HG03442 (cell line): ENCODE measurements around the gene ALDOC.
"Not testable (repeated sequence)": the region's sequence is repeated elsewhere in the genome, so short reads cannot be mapped to it uniquely, and the experiment has no call there.

Experiments
- ATAC-seq: cut with Tn5 transposase; IDR thresholded peaks from one replicate; pipeline ENCODE4 v1.9.1; 2021; ENCODE audit warnings: mild to moderate bottlenecking, moderate library complexity; ENCODE audit not compliant: unreplicated experiment

Gene ALDOC

GRCh38 chr17:28576758-28577465 lies at the start of gene ALDOC:
TSS of gene ALDOC (minus strand) at chr17:28576895. CDS start at chr17:28575532, 1,363 bp downstream.
- peak; percentile 80 for ATAC-seq

GRCh38 chr17:28624148-28624547 lies 47.5 kb upstream of the ALDOC start:
- no peak for ATAC-seq

DNA sequence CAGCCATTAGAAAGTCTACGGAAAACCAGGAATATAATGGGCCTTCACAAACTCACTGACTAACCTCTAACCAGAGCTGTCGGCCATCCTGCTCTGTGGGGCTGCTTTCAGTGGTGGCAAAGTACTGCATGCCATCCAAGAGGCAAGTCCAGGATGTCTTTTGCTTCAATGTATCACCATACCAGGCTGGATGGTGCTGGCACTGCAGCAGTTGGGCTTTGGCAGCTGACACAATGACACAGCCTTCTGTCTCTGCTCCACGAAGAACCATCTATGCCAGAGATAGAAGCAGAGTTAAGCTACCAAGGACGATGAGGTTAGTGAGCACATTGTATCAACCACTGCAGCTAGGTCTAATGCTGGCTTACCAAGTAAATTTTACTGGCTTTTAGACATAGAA lies 47.0 kb upstream of the ALDOC start:
- ATAC-seq: no peak

DNA sequence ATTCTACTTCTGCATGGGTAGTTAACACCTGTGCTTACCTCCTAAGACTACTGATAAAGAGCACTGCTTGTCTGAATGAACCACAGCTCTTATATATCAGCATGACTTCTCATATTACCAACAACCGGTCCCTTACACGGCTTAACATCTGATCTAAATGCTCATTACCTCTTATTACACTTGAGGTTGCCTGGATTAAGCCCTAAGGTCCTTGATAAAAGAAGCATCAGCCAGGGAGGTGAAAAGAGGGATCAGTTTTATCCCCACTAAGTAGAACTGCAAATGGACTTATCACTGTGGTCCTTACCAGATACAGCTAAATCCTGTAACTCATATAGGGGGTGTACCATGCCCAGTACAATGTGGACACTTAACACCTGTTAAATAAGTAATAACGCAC lies 45.5 kb upstream of the ALDOC start:
- no peak for ATAC-seq

- no peak for ATAC-seq
Observed at GRCh38 chr17:28620010-28620409, 43.3 kb upstream of the ALDOC start.

GRCh38 chr17:28618464-28618863 lies 41.8 kb upstream of the ALDOC start:
- ATAC-seq: no peak

- ATAC-seq: no peak
Observed at GRCh38 chr17:28616281-28616680, 39.6 kb upstream of the ALDOC start.

- ATAC-seq: no peak
Observed at GRCh38 chr17:28615260-28615940, 38.7 kb upstream of the ALDOC start.

- ATAC-seq: no peak
Observed at GRCh38 chr17:28613931-28614381, 37.3 kb upstream of the ALDOC start, which contains the start of gene RSKR. TSS of gene RSKR (minus strand) at chr17:28614185. CDS start at chr17:28614161, 24 bp downstream.

- no peak for ATAC-seq
Observed at GRCh38 chr17:28612936-28613872, 36.5 kb upstream of the ALDOC start.

DNA sequence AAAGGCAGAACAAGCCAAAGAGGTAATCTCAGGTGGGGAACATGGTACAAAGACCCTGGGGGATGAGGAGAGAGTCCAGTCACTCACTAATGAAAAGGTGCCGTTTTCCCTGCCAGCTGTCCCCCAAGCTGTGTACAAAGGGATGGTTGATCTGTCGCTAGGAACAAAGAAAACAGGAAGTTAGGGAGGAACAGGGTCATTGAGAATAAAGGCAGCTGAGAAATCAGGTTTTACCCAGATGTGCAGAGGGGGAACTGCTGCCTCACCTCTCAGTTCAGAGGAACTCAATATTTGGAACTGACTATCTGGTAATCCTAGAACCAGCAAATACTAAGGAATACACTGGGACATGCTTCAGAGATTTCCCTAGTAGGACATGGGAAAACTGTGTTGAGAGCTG lies 35.8 kb upstream of the ALDOC start:
- no peak for ATAC-seq

DNA sequence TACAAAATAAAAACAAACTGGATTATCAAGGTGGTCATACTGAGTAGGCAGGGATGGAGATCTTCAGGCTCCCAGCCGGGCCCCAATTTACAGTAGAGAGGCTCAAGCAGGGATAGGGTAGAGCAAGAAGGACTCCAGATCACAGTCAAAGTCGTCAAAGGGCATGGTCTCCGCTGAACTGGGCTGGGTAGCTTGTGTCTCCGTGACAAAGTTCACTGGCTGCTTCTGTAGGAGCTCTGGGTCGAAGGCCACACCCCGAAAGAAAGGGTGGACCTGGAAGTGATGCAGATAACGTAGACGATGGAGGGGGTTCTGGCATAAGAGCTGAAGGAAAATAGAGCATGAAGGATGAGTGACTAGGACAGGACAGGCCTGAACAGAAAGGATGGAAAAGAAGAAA lies 33.7 kb upstream of the ALDOC start:
- no peak for ATAC-seq

- ATAC-seq: not testable (repeated sequence)
Observed at GRCh38 chr17:28604031-28604430, 27.3 kb upstream of the ALDOC start.

GRCh38 chr17:28599311-28600184 lies 22.9 kb upstream of the ALDOC start:
- ATAC-seq: peak; percentile 52

GRCh38 chr17:28598799-28599310 lies 22.2 kb upstream of the ALDOC start, which contains the start of gene SPAG5:
TSS of gene SPAG5 (minus strand) at chr17:28599025. CDS start at chr17:28598946, 79 bp downstream.
- peak; percentile 77 for ATAC-seq

DNA sequence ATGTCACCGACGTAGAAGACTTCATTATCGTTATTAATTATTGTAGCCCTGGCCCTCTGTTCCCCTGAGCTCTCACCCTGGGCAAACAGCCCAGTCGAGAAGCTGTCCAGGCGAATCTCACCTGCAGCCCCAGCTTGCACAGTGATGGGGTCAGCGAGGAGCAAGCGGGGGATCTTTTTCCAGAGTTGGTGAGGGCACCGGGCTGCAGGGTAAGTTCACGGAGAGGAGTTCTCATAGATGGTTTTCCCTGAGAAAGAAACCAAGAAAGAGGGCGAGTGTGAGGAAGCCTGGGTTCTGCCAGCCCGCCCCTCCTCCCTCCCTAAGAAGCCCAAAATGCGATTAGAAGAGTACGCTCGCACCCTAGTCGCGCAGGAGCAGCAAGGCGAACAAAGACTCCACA lies 21.7 kb upstream of the ALDOC start:
- ATAC-seq: no peak

DNA sequence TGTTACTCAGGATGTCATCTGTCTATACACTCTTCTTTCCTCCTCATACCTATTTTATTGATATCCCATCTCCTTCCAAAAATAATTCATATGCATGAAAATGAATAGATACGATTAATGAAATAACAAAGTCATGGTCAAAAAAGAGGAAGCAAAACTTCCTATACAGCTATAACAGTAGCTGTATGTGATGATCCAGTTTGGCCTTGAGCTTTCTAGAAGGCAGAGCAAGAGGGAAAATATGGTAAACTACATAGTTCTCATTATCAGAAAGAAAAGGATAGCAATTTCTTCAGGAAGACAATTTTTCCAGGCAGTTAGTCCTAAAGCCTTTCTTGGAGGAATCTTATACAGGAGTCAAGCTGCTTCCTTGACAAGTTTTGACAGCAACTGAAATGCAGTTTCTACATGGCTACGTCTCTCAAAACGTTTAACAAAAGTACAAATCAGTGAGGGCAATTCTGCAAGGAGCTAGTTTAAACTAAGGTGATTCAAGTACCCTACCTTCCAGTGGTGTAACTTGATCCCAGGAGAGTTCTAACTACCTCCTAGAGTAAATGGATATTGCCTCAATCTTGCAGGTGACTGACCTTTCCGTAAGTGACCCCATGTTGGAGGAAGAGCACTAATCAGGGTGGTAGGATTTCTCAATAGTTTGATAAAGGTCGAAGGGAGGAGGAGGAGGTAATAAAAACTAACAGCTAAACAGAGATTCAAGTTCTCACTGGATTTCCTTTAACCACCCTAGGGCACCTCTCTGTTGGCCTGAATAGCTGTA lies 21.1 kb upstream of the ALDOC start:
- ATAC-seq: no peak

DNA sequence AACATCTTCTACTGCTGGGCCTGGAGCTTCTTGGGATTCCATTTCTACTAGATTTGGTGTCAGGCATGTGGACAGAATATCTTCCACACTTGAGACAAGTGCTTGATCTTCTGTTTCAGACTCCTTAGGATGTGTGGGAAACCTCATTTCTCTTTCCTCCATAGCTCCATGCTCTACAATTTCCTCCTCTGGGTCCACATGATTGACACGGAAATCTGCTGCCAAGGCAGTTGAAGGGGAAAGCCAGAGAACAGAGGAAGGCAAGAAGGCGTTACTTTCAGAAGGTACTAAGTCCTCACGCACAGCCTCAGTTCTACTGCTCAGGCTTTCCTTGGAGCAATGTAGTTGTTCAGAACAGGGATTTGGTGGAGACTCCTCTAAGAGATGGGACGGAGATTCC lies 15.6 kb upstream of the ALDOC start:
- ATAC-seq: no peak

GRCh38 chr17:28585851-28586250 lies 9.2 kb upstream of the ALDOC start:
- ATAC-seq: no peak
